ENCODE measurements around the gene NOP16.
"Not testable (repeated sequence)": the region's sequence is repeated elsewhere in the genome, so short reads cannot be mapped to it uniquely, and the experiment has no call there.

Gene NOP16

GRCh38 chr5:176408590-176408989, 20.2 kb upstream of the NOP16 start:
- DNase-seq, result no peak

GRCh38 chr5:176408252-176408573, 19.8 kb upstream of the NOP16 start:
- DNase-seq, result not testable (repeated sequence)

- DNase-seq, result no peak
Measured at GRCh38 chr5:176407456-176408251, 19.3 kb upstream of the NOP16 start.

GRCh38 chr5:176406436-176407052, 18.1 kb upstream of the NOP16 start:
- no peak for DNase-seq

DNA sequence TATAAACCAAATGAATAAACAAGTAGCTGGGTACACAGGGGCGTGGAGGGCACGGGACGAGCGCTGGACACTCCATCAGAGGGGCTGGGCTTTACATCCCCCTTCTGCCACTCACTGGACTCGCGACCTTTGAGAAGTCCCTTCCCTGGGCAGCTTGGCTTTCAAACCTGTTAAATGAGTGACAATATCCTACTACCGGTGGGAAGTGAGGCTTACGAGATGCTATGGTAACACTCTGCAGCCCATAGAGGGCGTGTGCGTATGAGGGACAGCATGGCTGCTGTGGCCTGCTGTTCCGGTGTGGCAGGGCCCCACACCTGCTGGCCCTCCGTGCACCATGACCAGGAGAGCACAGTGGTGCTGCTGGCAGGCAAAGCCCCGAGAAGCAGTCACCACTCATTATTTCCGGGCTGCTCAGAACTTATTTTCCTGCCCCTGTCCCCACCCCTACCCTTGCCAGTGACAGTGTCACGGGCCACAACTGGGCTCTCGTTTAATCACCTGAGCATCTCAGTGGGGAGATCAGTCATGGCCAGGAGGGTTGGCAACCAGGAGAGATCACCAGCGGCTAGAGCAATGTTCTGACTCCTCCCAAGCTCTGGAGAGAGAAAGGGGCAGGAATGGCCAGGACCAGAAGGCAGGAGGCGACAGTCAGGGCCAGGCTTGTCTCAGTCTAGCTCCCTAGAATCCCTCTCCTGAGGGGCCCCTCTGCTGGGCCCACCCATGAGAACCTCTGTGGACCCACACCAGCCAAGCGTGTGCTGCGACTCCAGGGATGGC, 17.4 kb upstream of the NOP16 start:
- no peak for DNase-seq

GRCh38 chr5:176401281-176402205, 13.1 kb upstream of the NOP16 start:
- no peak for DNase-seq

GRCh38 chr5:176400382-176401156, 12.2 kb upstream of the NOP16 start:
- DNase-seq, result no peak

DNA sequence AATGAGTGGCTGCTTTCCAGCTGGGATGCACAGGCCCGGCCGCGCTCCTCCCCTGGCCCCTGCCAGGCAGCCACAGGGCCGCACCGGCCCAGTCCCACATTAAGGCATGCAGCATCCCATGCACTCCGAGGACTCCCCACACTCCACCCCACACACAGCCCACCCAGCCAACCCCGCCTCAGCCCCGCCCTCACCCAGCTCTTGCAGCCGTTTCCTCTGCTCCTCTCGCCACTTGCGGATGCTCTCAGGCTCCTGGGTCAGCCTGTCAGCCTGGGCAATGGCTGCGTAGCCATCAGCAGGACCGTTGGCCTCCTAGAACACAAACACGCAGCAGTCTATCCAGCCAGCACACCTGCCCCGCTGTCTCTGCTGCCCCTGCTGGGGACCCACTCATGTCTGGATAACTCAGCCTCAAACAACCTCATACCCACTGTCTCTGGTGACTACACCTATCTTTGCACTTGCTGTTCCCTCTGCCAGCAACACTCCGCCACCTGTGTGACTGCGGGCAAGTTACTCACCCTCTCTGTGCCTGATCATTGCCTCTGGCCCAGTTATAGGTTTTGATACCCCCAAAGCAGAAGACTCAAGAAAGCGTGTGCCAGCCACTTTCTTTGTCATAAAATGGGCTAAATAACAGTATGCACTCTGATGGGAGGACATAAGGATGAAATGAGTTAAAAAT, 9.5 kb upstream of the NOP16 start:
- DNase-seq, result no peak

DNA sequence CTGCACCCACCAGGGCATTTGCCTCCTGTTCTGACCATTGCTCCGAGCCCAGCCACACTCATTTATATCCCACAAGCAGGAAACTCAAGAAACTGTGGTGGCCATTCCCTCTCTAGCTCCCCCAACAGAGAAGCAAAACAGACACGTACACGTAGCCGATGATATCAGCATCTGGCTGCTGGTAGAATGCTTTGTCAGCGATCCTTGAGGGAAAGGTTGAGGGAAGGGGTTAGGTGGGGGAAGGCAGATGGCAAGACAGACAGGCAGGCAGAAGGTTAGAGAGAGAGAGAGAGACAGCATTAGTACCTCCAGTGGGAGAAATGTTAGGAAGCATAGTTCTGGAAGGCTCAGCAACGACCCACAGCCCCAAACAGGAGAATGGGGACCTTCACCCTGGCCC, 7.9 kb upstream of the NOP16 start:
- no peak for DNase-seq

DNA sequence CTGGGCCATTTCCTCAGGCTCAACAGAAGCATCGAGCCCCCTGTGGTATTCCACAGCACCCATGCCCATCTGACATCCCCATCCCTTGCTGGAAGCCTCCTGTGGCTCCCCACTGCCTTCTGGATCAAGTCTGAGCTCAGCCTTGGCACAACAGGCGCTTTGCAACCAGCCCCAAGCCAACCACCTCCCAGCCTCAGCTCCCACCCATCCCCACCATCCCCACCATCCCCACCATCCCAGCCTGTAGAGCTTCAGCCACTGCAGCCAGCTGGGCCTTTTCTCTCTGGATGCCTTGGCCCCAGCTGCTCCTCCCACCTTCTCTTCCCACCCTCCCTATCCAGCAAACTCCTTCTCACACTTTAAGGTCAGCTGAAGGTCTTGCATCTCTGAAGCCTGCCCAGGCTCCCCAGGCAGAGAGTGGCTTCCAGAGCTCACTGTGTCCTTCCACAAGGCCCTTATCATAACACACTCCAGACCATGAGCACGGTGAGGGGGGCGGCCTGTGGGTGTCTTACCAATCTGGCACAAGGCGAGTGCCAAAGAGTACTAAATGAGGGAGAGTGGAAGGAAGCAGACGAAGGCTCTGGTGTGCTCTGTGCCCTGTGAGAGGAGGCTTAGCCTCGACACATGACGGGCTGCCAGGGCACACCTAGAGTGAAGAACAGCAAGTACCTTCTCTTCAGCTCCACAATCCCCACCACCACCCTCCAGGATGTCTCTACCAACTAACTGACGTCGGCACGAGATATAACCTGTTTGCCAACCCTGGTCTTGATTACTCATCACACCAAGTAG, 6.7 kb upstream of the NOP16 start:
- no peak for DNase-seq

DNA sequence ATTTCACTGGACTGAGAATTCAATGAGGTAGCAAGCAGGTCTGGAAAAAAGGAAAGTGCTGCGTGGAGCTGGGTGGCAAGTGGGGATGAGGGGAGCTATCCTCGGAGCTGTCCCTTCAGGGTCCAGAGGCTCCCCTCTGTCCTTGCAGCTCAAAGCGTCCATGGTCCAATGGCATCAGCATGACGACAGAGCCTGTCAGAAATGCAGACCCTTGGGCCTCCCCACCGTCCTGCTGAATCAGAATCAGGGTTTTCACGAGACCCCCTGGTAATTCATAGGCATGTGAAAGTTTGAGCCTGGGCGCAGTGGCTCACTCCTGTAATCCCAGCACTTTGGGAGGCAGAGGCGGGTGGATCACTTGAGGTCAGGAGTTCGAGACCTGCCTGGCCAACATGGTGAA, 5.7 kb upstream of the NOP16 start:
- no peak for DNase-seq

DNA sequence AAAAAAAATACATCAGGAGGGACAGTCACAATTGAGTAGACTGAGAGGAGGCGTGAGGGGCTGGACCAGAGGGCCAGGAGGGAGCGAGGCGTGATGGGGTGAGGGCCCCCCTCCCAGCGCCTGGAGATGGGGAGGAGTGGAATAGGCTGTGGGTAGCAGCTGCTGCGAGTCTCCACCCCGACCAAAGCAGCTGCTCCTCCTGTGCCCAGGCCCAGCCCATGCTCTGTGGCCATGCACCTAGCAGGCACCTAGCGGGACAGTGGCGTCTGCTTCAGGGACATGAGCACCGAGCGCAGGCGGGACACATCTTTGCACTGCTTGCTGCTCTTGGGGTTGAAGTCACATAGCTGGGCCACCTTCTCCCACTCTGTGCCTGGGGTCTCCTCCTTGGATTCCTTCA, 4.1 kb upstream of the NOP16 start:
- DNase-seq, result no peak

GRCh38 chr5:176391999-176392398, 3.6 kb upstream of the NOP16 start:
- no peak for DNase-seq

DNA sequence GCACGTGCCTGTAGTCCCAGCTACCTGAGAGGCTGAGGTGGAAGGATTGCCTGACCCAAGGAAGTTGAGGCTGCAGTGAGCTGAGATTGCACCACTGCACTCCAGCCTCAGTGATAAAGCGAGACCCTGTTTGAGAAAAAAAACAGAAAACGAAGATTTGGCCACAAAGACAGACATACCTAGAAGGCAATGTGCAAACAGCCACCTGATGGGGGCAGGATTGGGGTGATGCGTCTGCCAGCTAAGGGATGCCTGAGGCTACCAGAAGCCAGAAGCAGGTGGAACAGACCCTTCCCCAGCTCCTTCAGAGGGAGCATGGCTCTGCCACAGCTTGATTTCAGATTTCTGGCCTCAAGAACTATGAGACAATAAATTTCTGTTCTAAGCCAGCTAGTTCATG, 3.1 kb upstream of the NOP16 start:
- DNase-seq, result no peak

DNA sequence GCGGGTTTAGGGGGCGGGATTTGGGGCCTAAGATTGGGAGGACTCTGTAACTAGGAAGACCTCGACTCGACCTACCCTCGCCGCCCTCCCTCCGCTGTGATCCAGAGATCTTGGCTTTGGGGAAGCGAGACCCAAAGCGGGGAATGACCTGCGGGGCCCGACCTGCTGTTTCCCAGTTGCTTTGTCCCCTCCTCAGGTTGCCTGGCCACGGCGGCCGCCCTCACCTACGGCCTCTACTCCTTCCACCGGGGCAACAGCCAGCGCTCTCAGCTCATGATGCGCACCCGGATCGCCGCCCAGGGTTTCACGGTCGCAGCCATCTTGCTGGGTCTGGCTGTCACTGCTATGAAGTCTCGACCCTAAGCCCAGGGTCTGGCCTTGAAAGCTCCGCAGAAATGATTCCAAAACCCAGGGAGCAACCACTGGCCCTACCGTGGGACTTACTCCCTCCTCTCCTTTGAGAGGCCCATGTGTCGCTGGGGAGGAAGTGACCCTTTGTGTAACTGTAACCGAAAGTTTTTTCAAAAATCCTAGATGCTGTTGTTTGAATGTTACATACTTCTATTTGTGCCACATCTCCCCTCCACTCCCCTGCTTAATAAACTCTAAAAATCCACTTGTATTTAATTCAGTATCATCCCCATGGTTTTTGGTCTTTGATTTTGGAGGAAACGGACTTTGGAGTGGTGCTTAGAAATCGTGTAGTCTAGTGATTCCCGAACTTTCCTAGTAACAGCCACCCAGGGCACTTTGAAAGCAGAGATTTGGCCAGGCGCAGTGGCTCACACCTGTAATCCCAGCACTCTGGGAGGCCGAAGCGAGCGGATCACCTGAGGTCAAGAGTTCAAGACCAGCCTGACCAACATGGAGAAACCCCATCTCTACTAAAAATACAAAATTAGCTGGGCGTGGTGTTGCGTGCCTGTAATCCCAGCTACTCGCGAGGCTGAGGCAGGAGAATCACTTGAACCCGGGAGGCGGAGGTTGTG, 1.0 kb upstream of the NOP16 start:
- no peak for DNase-seq

DNA sequence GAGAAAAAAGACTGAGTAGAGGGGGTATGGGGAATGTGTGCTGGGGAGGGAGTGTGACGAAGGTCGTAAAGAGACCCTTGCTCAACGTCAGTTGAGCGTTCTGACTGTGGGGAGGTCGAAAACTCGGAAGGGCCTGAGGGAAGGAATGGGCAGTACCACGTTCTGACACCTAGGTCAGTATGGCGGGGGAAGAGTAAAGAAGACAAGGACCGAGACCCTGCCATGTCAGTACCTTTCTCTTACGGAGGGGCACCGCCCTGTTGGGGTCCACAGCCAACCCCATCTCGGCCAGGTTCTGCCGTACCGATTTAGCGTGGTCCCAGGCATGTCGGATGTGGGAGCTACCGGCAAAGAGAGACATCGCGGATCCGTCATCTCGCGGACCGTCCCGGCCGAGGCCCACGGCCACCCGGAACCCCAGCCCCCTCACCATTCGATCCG, 375 bp downstream of the NOP16 start:
- DNase-seq, result peak in 1 of 5 experiments; percentile 21

- peak in 1 of 5 experiments; percentile 20 for DNase-seq
Measured at GRCh38 chr5:176387384-176387925, 943 bp downstream of the NOP16 start.

DNA sequence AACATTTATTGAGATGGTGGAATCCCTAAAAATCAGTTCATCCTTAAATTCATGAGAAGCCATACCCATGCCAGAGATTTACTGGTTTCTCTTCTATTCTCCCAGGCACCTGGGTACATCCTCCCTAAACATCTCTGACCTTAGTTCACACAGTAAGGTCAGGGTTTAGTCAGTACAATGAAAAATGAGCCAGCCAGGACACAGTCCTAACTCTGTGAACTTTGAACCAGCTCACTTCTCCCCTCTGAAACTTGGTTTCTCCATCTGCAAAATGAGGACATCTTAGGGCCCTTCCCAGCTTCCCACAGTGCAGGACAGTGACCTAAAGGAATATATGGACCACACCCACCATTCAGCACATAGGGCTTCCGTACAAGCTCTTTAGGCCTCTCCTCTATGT, 1.9 kb downstream of the NOP16 start:
- no peak for DNase-seq

- no peak for DNase-seq
Measured at GRCh38 chr5:176384991-176385390, 3.4 kb downstream of the NOP16 start.
